Measurements from ENCODE around the gene DNAJC6. TPM values are rescaled to one million over a fixed set of nuclear protein-coding genes. Genes with fewer than 3 reads are reported as not detected.

DNAJC6 gene
- total and polyA plus RNA-seq, 2 donors: 0.82 to 1.2 TPM

- Histone ChIP-seq H3K27ac (ENCODE audit: low read depth in 1 of 2, low read length in 1 of 2) (no peak overlapping the region), H3K9me3 (ENCODE audit: control insufficient read depth in 2 of 2, insufficient read depth in 1 of 2, low read length in 1 of 2) (no peaks in the 10 kb centered on the region), H3K27me3 (ENCODE audit: control insufficient read depth in 2 of 2, insufficient read depth in 1 of 2, low read length in 1 of 2) (peaks cover 0 to 5% of the 10 kb centered on the region in 2 donors), H3K36me3 (ENCODE audit: control insufficient read depth in 2 of 2, insufficient read depth in 2 of 2, low read length in 1 of 2) (no peaks in the 10 kb centered on the region), H3K4me1 (ENCODE audit: control insufficient read depth in 2 of 2, insufficient read depth in 2 of 2, low read length in 2 of 2) (no peaks in the 10 kb centered on the region), H3K4me3 (ENCODE audit: low read length in 2 of 2) (no peak overlapping the region)
- no peak for DNase-seq (ENCODE audit: low read depth in 6 of 9, low spot score in 9 of 9)
- 95% methylated on average over 2 of the region's 2 CpGs for WGBS
These were observed 6.9 kb downstream of the DNAJC6 start for GRCh38 chr1:65316233-65316632.

- DNase-seq (ENCODE audit: low read depth in 6 of 9, low spot score in 9 of 9): no peak
- H3K36me3 ChIP-seq (ENCODE audit: control insufficient read depth in 2 of 2, insufficient read depth in 2 of 2, low read length in 1 of 2): no peaks in the 10 kb centered on the region
- no peak overlapping the region for H3K4me3 ChIP-seq (ENCODE audit: low read length in 2 of 2)
- 97% methylated on average over 5 of the region's 5 CpGs for WGBS
- H3K27ac ChIP-seq (ENCODE audit: low read depth in 1 of 2, low read length in 1 of 2): no peak overlapping the region
- no peaks in the 10 kb centered on the region for H3K27me3 ChIP-seq (ENCODE audit: control insufficient read depth in 2 of 2, insufficient read depth in 1 of 2, low read length in 1 of 2)
- no peaks in the 10 kb centered on the region for H3K9me3 ChIP-seq (ENCODE audit: control insufficient read depth in 2 of 2, insufficient read depth in 1 of 2, low read length in 1 of 2)
- H3K4me1 ChIP-seq (ENCODE audit: control insufficient read depth in 2 of 2, insufficient read depth in 2 of 2, low read length in 2 of 2): no peaks in the 10 kb centered on the region
These were observed 8.7 kb downstream of the DNAJC6 start for GRCh38 chr1:65317866-65318653.

- H3K27me3 ChIP-seq (ENCODE audit: control insufficient read depth in 2 of 2, insufficient read depth in 1 of 2, low read length in 1 of 2): no peaks in the 10 kb centered on the region
- over 99% methylated on average over 3 of the region's 3 CpGs for WGBS
- H3K36me3 ChIP-seq (ENCODE audit: control insufficient read depth in 2 of 2, insufficient read depth in 2 of 2, low read length in 1 of 2): no peaks in the 10 kb centered on the region
- no peak for DNase-seq (ENCODE audit: low read depth in 6 of 9, low spot score in 9 of 9)
- no peaks in the 10 kb centered on the region for H3K4me1 ChIP-seq (ENCODE audit: control insufficient read depth in 2 of 2, insufficient read depth in 2 of 2, low read length in 2 of 2)
- no peak overlapping the region for H3K4me3 ChIP-seq (ENCODE audit: low read length in 2 of 2)
- H3K9me3 ChIP-seq (ENCODE audit: control insufficient read depth in 2 of 2, insufficient read depth in 1 of 2, low read length in 1 of 2): no peaks in the 10 kb centered on the region
- H3K27ac ChIP-seq (ENCODE audit: low read depth in 1 of 2, low read length in 1 of 2): no peak overlapping the region
These were observed 9.8 kb downstream of the DNAJC6 start for GRCh38 chr1:65319141-65319540.

- no peak overlapping the region for H3K27ac ChIP-seq (ENCODE audit: low read depth in 1 of 2, low read length in 1 of 2)
- WGBS: 98% methylated on average over 1 of the region's 1 CpG
- no peaks in the 10 kb centered on the region for H3K36me3 ChIP-seq (ENCODE audit: control insufficient read depth in 2 of 2, insufficient read depth in 2 of 2, low read length in 1 of 2)
- H3K27me3 ChIP-seq (ENCODE audit: control insufficient read depth in 2 of 2, insufficient read depth in 1 of 2, low read length in 1 of 2): no peaks in the 10 kb centered on the region
- H3K9me3 ChIP-seq (ENCODE audit: control insufficient read depth in 2 of 2, insufficient read depth in 1 of 2, low read length in 1 of 2): no peaks in the 10 kb centered on the region
- DNase-seq (ENCODE audit: low read depth in 6 of 9, low spot score in 9 of 9): no peak
- no peaks in the 10 kb centered on the region for H3K4me1 ChIP-seq (ENCODE audit: control insufficient read depth in 2 of 2, insufficient read depth in 2 of 2, low read length in 2 of 2)
- no peak overlapping the region for H3K4me3 ChIP-seq (ENCODE audit: low read length in 2 of 2)
These were observed 10.4 kb downstream of the DNAJC6 start for GRCh38 chr1:65319754-65320153.

GRCh38 chr1:65321879-65322278, 12.5 kb downstream of the DNAJC6 start:
- Histone ChIP-seq H3K9me3 (ENCODE audit: control insufficient read depth in 2 of 2, insufficient read depth in 1 of 2, low read length in 1 of 2) (no peaks in the 10 kb centered on the region), H3K4me1 (ENCODE audit: control insufficient read depth in 2 of 2, insufficient read depth in 2 of 2, low read length in 2 of 2) (no peaks in the 10 kb centered on the region), H3K27ac (ENCODE audit: low read depth in 1 of 2, low read length in 1 of 2) (no peak overlapping the region), H3K36me3 (ENCODE audit: control insufficient read depth in 2 of 2, insufficient read depth in 2 of 2, low read length in 1 of 2) (no peaks in the 10 kb centered on the region), H3K27me3 (ENCODE audit: control insufficient read depth in 2 of 2, insufficient read depth in 1 of 2, low read length in 1 of 2) (no peaks in the 10 kb centered on the region), H3K4me3 (ENCODE audit: low read length in 2 of 2) (no peak overlapping the region)
- WGBS: 44% methylated on average over 2 of the region's 2 CpGs
- no peak for DNase-seq (ENCODE audit: low read depth in 6 of 9, low spot score in 9 of 9)

- no peaks in the 10 kb centered on the region for H3K4me1 ChIP-seq (ENCODE audit: control insufficient read depth in 2 of 2, insufficient read depth in 2 of 2, low read length in 2 of 2)
- H3K9me3 ChIP-seq (ENCODE audit: control insufficient read depth in 2 of 2, insufficient read depth in 1 of 2, low read length in 1 of 2): no peaks in the 10 kb centered on the region
- H3K27ac ChIP-seq (ENCODE audit: low read depth in 1 of 2, low read length in 1 of 2): no peak overlapping the region
- 53% methylated on average over 5 of the region's 5 CpGs for WGBS
- H3K36me3 ChIP-seq (ENCODE audit: control insufficient read depth in 2 of 2, insufficient read depth in 2 of 2, low read length in 1 of 2): no peaks in the 10 kb centered on the region
- H3K4me3 ChIP-seq (ENCODE audit: low read length in 2 of 2): no peak overlapping the region
- H3K27me3 ChIP-seq (ENCODE audit: control insufficient read depth in 2 of 2, insufficient read depth in 1 of 2, low read length in 1 of 2): no peaks in the 10 kb centered on the region
- DNase-seq (ENCODE audit: low read depth in 6 of 9, low spot score in 9 of 9): no peak
These were observed 13.9 kb downstream of the DNAJC6 start for GRCh38 chr1:65323246-65323645.

- no peaks in the 10 kb centered on the region for H3K36me3 ChIP-seq (ENCODE audit: control insufficient read depth in 2 of 2, insufficient read depth in 2 of 2, low read length in 1 of 2)
- DNase-seq (ENCODE audit: low read depth in 6 of 9, low spot score in 9 of 9): no peak
- no peak overlapping the region for H3K27ac ChIP-seq (ENCODE audit: low read depth in 1 of 2, low read length in 1 of 2)
- no peaks in the 10 kb centered on the region for H3K9me3 ChIP-seq (ENCODE audit: control insufficient read depth in 2 of 2, insufficient read depth in 1 of 2, low read length in 1 of 2)
- no peak overlapping the region for H3K4me3 ChIP-seq (ENCODE audit: low read length in 2 of 2)
- no peaks in the 10 kb centered on the region for H3K27me3 ChIP-seq (ENCODE audit: control insufficient read depth in 2 of 2, insufficient read depth in 1 of 2, low read length in 1 of 2)
- no peaks in the 10 kb centered on the region for H3K4me1 ChIP-seq (ENCODE audit: control insufficient read depth in 2 of 2, insufficient read depth in 2 of 2, low read length in 2 of 2)
- WGBS: 91% methylated on average over 1 of the region's 1 CpG
These were observed 20.7 kb downstream of the DNAJC6 start for GRCh38 chr1:65330021-65330420.

GRCh38 chr1:65330822-65331221, 21.5 kb downstream of the DNAJC6 start:
- no peaks in the 10 kb centered on the region for H3K27me3 ChIP-seq (ENCODE audit: control insufficient read depth in 2 of 2, insufficient read depth in 1 of 2, low read length in 1 of 2)
- no peaks in the 10 kb centered on the region for H3K36me3 ChIP-seq (ENCODE audit: control insufficient read depth in 2 of 2, insufficient read depth in 2 of 2, low read length in 1 of 2)
- H3K27ac ChIP-seq (ENCODE audit: low read depth in 1 of 2, low read length in 1 of 2): no peak overlapping the region
- WGBS: 80% methylated on average over 6 of the region's 6 CpGs
- no peaks in the 10 kb centered on the region for H3K4me1 ChIP-seq (ENCODE audit: control insufficient read depth in 2 of 2, insufficient read depth in 2 of 2, low read length in 2 of 2)
- no peak for DNase-seq (ENCODE audit: low read depth in 6 of 9, low spot score in 9 of 9)
- H3K4me3 ChIP-seq (ENCODE audit: low read length in 2 of 2): no peak overlapping the region
- no peaks in the 10 kb centered on the region for H3K9me3 ChIP-seq (ENCODE audit: control insufficient read depth in 2 of 2, insufficient read depth in 1 of 2, low read length in 1 of 2)

GRCh38 chr1:65332821-65333220, 23.5 kb downstream of the DNAJC6 start:
- Histone ChIP-seq H3K36me3 (ENCODE audit: control insufficient read depth in 2 of 2, insufficient read depth in 2 of 2, low read length in 1 of 2) (no peaks in the 10 kb centered on the region), H3K27me3 (ENCODE audit: control insufficient read depth in 2 of 2, insufficient read depth in 1 of 2, low read length in 1 of 2) (no peaks in the 10 kb centered on the region), H3K9me3 (ENCODE audit: control insufficient read depth in 2 of 2, insufficient read depth in 1 of 2, low read length in 1 of 2) (no peaks in the 10 kb centered on the region), H3K4me3 (ENCODE audit: low read length in 2 of 2) (no peak overlapping the region), H3K4me1 (ENCODE audit: control insufficient read depth in 2 of 2, insufficient read depth in 2 of 2, low read length in 2 of 2) (no peaks in the 10 kb centered on the region), H3K27ac (ENCODE audit: low read depth in 1 of 2, low read length in 1 of 2) (no peak overlapping the region)
- WGBS: 78% methylated on average over 1 of the region's 1 CpG
- no peak for DNase-seq (ENCODE audit: low read depth in 6 of 9, low spot score in 9 of 9)
